Cortex of kidney (tissue), 1 donor: ENCODE data around the gene MAP2K1.
"Not testable (repeated sequence)": the region's sequence is repeated elsewhere in the genome, so short reads cannot be mapped to it uniquely, and the experiment has no call there.

Experiments used
- DNase-seq: peaks from one replicate; lab custom pipeline; 2025; lab: John Stamatoyannopoulos, UW

MAP2K1 gene

GRCh38 chr15:66476535-66476934, 89.8 kb downstream of the MAP2K1 start:
- DNase-seq = no peak

- no peak for DNase-seq
Observed at GRCh38 chr15:66477011-66477410, 90.3 kb downstream of the MAP2K1 start.

GRCh38 chr15:66480267-66480666, 93.6 kb downstream of the MAP2K1 start:
- DNase-seq = no peak

GRCh38 chr15:66481107-66481856, 94.6 kb downstream of the MAP2K1 start:
- DNase-seq = no peak

GRCh38 chr15:66482539-66482938, 95.8 kb downstream of the MAP2K1 start:
- DNase-seq = no peak

GRCh38 chr15:66483131-66483566, 96.4 kb downstream of the MAP2K1 start:
- no peak for DNase-seq

GRCh38 chr15:66484539-66485112, 97.9 kb downstream of the MAP2K1 start:
- DNase-seq = no peak

GRCh38 chr15:66486887-66487286, 100.2 kb downstream of the MAP2K1 start:
- no peak for DNase-seq

GRCh38 chr15:66488525-66488924, 101.8 kb downstream of the MAP2K1 start:
- DNase-seq = no peak

- DNase-seq = no peak
Observed at GRCh38 chr15:66489179-66489791, 102.6 kb downstream of the MAP2K1 start.

- DNase-seq = no peak
Observed at GRCh38 chr15:66491846-66492245, 105.1 kb downstream of the MAP2K1 start.

- no peak for DNase-seq
Observed at GRCh38 chr15:66494262-66494661, 107.5 kb downstream of the MAP2K1 start.

- DNase-seq = no peak
Observed at GRCh38 chr15:66496951-66497501, 110.3 kb downstream of the MAP2K1 start.

GRCh38 chr15:66497502-66498455, 111.1 kb downstream of the MAP2K1 start, which contains the start of gene SNAPC5:
SNAPC5 (minus strand) TSS chr15:66497762; CDS start chr15:66497731, 31 bp downstream.
- peak; percentile 91 for DNase-seq

GRCh38 chr15:66498501-66499386, 112.0 kb downstream of the MAP2K1 start:
- DNase-seq = no peak

GRCh38 chr15:66500346-66500745, 113.6 kb downstream of the MAP2K1 start:
- not testable (repeated sequence) for DNase-seq

GRCh38 chr15:66502491-66502890, 115.8 kb downstream of the MAP2K1 start:
- no peak for DNase-seq

- not testable (repeated sequence) for DNase-seq
Observed at GRCh38 chr15:66503041-66503648, 116.4 kb downstream of the MAP2K1 start.

- DNase-seq = no peak
Observed at GRCh38 chr15:66503780-66504562, 117.3 kb downstream of the MAP2K1 start.
